ENCODE results near the gene PAPOLA.

- no peak for TF ChIP-seq CTCF (IDR thresholded peaks at IDR 0.05)
- no peak for TF ChIP-seq EZH2 (IDR thresholded peaks at IDR 0.05)
These were observed 17.8 kb downstream of the PAPOLA start for GRCh38 chr14:96519970-96520369.

All from neural progenitor cell (in vitro differentiated cells).